Liver (tissue), 9 donors: ENCODE data around the gene TRIP12. TPM values are rescaled to one million over a fixed set of nuclear protein-coding genes. Genes with fewer than 3 reads are reported as not detected.

Experiments
- DNase-seq: peaks from one replicate; pipeline ENCODE4 v3.0.0-alpha.2; 2017; ENCODE audit warnings: low spot score
- H3K27ac ChIP-seq, 2 donors: one replicate each; pipeline ENCODE4 v1.7.0; 2013; ENCODE audit warnings: inconsistent platforms in 2 of 2, low read length in 2 of 2, control low read depth in 1 of 2, low read depth in 1 of 2, mild to moderate bottlenecking in 1 of 2
- H3K27me3 ChIP-seq, 4 donors: one replicate each; pipeline versions ENCODE4 v1.6.1 to v1.7.0; 2013; ENCODE audit warnings: low read length in 3 of 4, inconsistent platforms in 1 of 4, mild to moderate bottlenecking in 1 of 4, moderate library complexity in 1 of 4; ENCODE audit not compliant: control insufficient read depth in 4 of 4, insufficient read depth in 4 of 4
- H3K36me3 ChIP-seq, 4 donors: one replicate each; pipeline versions ENCODE4 v1.6.1 to v1.7.0; 2013; ENCODE audit warnings: low read length in 3 of 4, mild to moderate bottlenecking in 3 of 4, low read depth in 1 of 4, moderate library complexity in 1 of 4; ENCODE audit not compliant: control insufficient read depth in 4 of 4, insufficient read depth in 3 of 4
- H3K4me1 ChIP-seq, 4 donors: one replicate each; pipeline versions ENCODE4 v1.6.1 to v1.7.0; 2013; ENCODE audit warnings: low read length in 3 of 4, mild to moderate bottlenecking in 3 of 4, moderate library complexity in 1 of 4; ENCODE audit not compliant: control insufficient read depth in 4 of 4, insufficient read depth in 4 of 4
- H3K4me3 ChIP-seq, 3 donors: one replicate each; pipeline versions ENCODE4 v1.6.1 to v1.7.0; 2013; ENCODE audit warnings: low read length in 3 of 3, control low read depth in 1 of 3, low read depth in 1 of 3, mild to moderate bottlenecking in 1 of 3
- H3K9ac ChIP-seq, 2 donors: one replicate each; pipeline ENCODE4 v1.7.0; 2013; ENCODE audit warnings: low read length in 2 of 2, mild to moderate bottlenecking in 2 of 2, moderate library complexity in 2 of 2, control low read depth in 1 of 2, low read depth in 1 of 2
- H3K9me3 ChIP-seq, 4 donors: one replicate each; pipeline versions ENCODE4 v1.6.1 to v1.7.0; 2013; ENCODE audit warnings: low read length in 3 of 4; ENCODE audit not compliant: control insufficient read depth in 4 of 4
- ATF3 ChIP-seq: IDR thresholded peaks from 2 replicates; pipeline ENCODE4 v1.6.1; 2016; ENCODE audit warnings: antibody characterized with exemption
- CTCF ChIP-seq: fragments of 150-350 bp; IDR thresholded peaks from 2 replicates; pipeline ENCODE4 v1.5.1; 2017; ENCODE audit warnings: improper control_type of control experiment, low read depth, low read length; ENCODE audit not compliant: missing input control
- EGR1 ChIP-seq, 2 donors: IDR thresholded peaks; 2 replicates each; pipeline ENCODE4 v1.6.1; 2016 to 2018; ENCODE audit warnings: antibody characterized with exemption in 2 of 2, low read depth in 2 of 2
- FOXA1 ChIP-seq: IDR thresholded peaks from 2 replicates; pipeline ENCODE4 v1.6.1; 2016; ENCODE audit warnings: antibody characterized with exemption
- FOXA2 ChIP-seq: IDR thresholded peaks from 2 replicates; pipeline ENCODE4 v1.6.1; 2016; ENCODE audit warnings: antibody characterized with exemption
- GABPA ChIP-seq, 2 donors: IDR thresholded peaks in 1 of 2; conservative IDR thresholded peaks in 1 of 2; 2 replicates each; pipeline ENCODE4 v1.6.1; 2016; ENCODE audit warnings: antibody characterized with exemption in 2 of 2, mild to moderate bottlenecking in 1 of 2, moderate library complexity in 1 of 2
- HNF4A ChIP-seq, 2 donors: conservative IDR thresholded peaks; 2 replicates each; pipeline ENCODE4 v1.6.1; 2016; ENCODE audit warnings: antibody characterized with exemption in 2 of 2, mild to moderate bottlenecking in 2 of 2
- HNF4G ChIP-seq: IDR thresholded peaks from 2 replicates; pipeline ENCODE4 v1.6.1; 2016; ENCODE audit warnings: antibody characterized with exemption
- JUND ChIP-seq, 2 donors: IDR thresholded peaks; 2 replicates each; pipeline ENCODE4 v1.6.1; 2016; ENCODE audit warnings: antibody characterized with exemption in 2 of 2
- MAX ChIP-seq: IDR thresholded peaks from 2 replicates; pipeline ENCODE4 v1.6.1; 2016; ENCODE audit warnings: antibody characterized with exemption
- NR2F2 ChIP-seq: IDR thresholded peaks from 2 replicates; pipeline ENCODE4 v1.6.1; 2016; ENCODE audit warnings: antibody characterized with exemption
- RAD21 ChIP-seq, 2 donors: IDR thresholded peaks; 2 replicates each; pipeline ENCODE4 v1.6.1; 2016; ENCODE audit warnings: antibody characterized with exemption in 2 of 2, mild to moderate bottlenecking in 2 of 2
- REST ChIP-seq: IDR thresholded peaks from 2 replicates; pipeline ENCODE4 v1.6.1; 2016; ENCODE audit warnings: antibody characterized with exemption, mild to moderate bottlenecking
- RXRA ChIP-seq, 2 donors: IDR thresholded peaks; 2 replicates each; pipeline ENCODE4 v1.6.1; 2017 to 2018; ENCODE audit warnings: antibody characterized with exemption in 2 of 2, mild to moderate bottlenecking in 1 of 2
- SP1 ChIP-seq: IDR thresholded peaks from 2 replicates; pipeline ENCODE4 v1.6.1; 2018; ENCODE audit warnings: antibody characterized with exemption, mild to moderate bottlenecking
- TAF1 ChIP-seq: conservative IDR thresholded peaks from 2 replicates; pipeline ENCODE4 v1.6.1; 2016; ENCODE audit warnings: antibody characterized with exemption, mild to moderate bottlenecking
- YY1 ChIP-seq: IDR thresholded peaks from 2 replicates; pipeline ENCODE4 v1.6.1; 2016; ENCODE audit warnings: antibody characterized with exemption, mild to moderate bottlenecking
- ZBTB33 ChIP-seq: IDR thresholded peaks from 2 replicates; pipeline ENCODE4 v1.6.1; 2016; ENCODE audit warnings: antibody characterized with exemption
- WGBS: extraction: QIAGEN DNeasy Blood & Tissue Kit; methylation state at CpG from one replicate; pipeline ENCODE4 v1.1.7; 2013; 5-methylcytosine and 5-hydroxymethylcytosine counted together
- polyA plus RNA-seq, 2 donors: library from polyadenylated mRNA; stranded (reverse) in 1 of 2; unstranded in 1 of 2; fragments of 200-250 nt in 1 of 2; fragments of >200 nt in 1 of 2; fragmentation: Nextera tagmentation in 1 of 2; extraction: Ambion mirVana in 1 of 2; gene quantifications; one replicate each; pipeline versions ENCODE4 v1.2.1 to v1.2.3, GENCODE V29; 2013 to 2015
- total RNA-seq, 2 donors: library from RNA; depleted of rRNA; stranded (reverse); fragments of >200 nt; gene quantifications; one replicate each; pipeline ENCODE4 v1.2.3, GENCODE V29; 2014
- donor health status: healthy.
- donor health status: healthy.
- donor health status: healthy.
- donor health status: healthy.
- donor health status: healthy.

Gene TRIP12
- total and polyA plus RNA-seq, 4 donors, result 13.9 to 128 (median 67.4) TPM

- Histone ChIP-seq H3K4me1 (peaks cover 0 to 11% (median 1%) of the 10 kb centered on the region in 4 donors), H3K9me3 (no peaks in the 10 kb centered on the region), H3K27ac (no peak overlapping the region), H3K27me3 (no peaks in the 10 kb centered on the region), H3K4me3 (no peak overlapping the region), H3K9ac (no peak overlapping the region), H3K36me3 (peaks cover 11 to 28% (median 14%) of the 10 kb centered on the region in 4 donors)
- 85% methylated on average over 1 of the region's 1 CpG for WGBS
- TF ChIP-seq ATF3 (no peak), YY1 (no peak), HNF4G (no peak), SP1 (no peak), TAF1 (no peak), ZBTB33 (no peak), EGR1 (IDR thresholded peaks at IDR 0.05; ENCODE audit: low read depth in 2 of 2) (no peak), NR2F2 (no peak), FOXA2 (no peak), RXRA (IDR thresholded peaks at IDR 0.05) (no peak), FOXA1 (no peak)
- DNase-seq, result no peak
Measured at GRCh38 chr2:229815858-229816257, 106.0 kb downstream of the TRIP12 start.

DNA sequence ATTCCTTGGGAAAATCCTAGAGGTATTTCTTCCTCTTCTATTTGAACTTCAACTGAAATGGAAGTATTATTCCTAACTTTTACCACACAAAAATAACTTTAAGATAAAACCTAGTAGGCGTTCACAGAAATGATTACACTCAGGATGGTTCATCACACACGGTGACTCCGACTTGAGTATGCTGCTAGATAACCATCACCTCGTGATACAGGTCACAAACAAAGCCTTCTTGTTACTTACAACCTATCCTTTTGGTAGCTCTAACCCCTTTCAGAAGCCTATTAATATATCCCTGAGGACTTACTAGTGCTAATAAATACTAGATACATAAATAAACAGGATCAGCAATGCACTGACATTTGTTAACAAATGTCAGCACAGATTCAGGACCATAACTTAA lies 106.5 kb downstream of the TRIP12 start:
- 86% methylated on average over 4 of the region's 4 CpGs for WGBS
- no peak overlapping the region for H3K4me3 ChIP-seq
- H3K36me3 ChIP-seq, result peaks cover 10 to 30% (median 18%) of the 10 kb centered on the region in 4 donors
- no peak for DNase-seq
- no peaks in the 10 kb centered on the region for H3K9me3 ChIP-seq
- TF ChIP-seq FOXA1 (no peak), YY1 (no peak), ATF3 (no peak), GABPA (IDR thresholded peaks at IDR 0.05 in 1 of 2, conservative IDR thresholded peaks at IDR 0.05 in 1 of 2) (no peak), REST (no peak), NR2F2 (no peak), EGR1 (IDR thresholded peaks at IDR 0.05; ENCODE audit: low read depth in 2 of 2) (no peak), MAX (no peak), CTCF (no peak), JUND (IDR thresholded peaks at IDR 0.05) (no peak), ZBTB33 (no peak), TAF1 (no peak), RXRA (IDR thresholded peaks at IDR 0.05) (no peak), HNF4A (conservative IDR thresholded peaks at IDR 0.05) (no peak), RAD21 (IDR thresholded peaks at IDR 0.05) (no peak), SP1 (no peak)
- H3K27ac ChIP-seq, result no peak overlapping the region
- H3K27me3 ChIP-seq, result no peaks in the 10 kb centered on the region
- peaks cover 0 to 11% (median 1%) of the 10 kb centered on the region in 4 donors for H3K4me1 ChIP-seq
- H3K9ac ChIP-seq, result no peak overlapping the region
